H1 (cell line): Measurements from ENCODE around the gene GLB1L2. TPM values are rescaled to one million over a fixed set of nuclear protein-coding genes. Genes with fewer than 3 reads are reported as not detected.

ENCODE experiments used
- CTCF ChIA-PET: fragments of 300-600 bp; sonication (Branson Sonifier 250); formaldehyde crosslinking; loops from one replicate; lab custom pipeline; 2021; ENCODE audit not compliant: partially characterized antibody; lab: Charles Lee
- POLR2A ChIA-PET: fragments of 300-600 bp; sonication (Branson Sonifier 250); formaldehyde crosslinking; loops from one replicate; lab custom pipeline; 2021; ENCODE audit warnings: inconsistent platforms; ENCODE audit not compliant: partially characterized antibody; lab: Charles Lee
- DNase-seq, 2 experiments: peaks; one replicate each; pipeline versions ENCODE4 v3.0.0 to v3.0.0-alpha.2; 2010 to 2022; ENCODE audit warnings: low spot score in 2 of 2, low read depth in 1 of 2, mixed read lengths in 1 of 2
- FAIRE-seq: peaks from 2 replicates; lab custom pipeline; 2011; peaks lifted over from hg19 to GRCh38; lab: Jason Lieb, UNC
- H2AFZ ChIP-seq: 2 replicates; pipeline ENCODE4 v1.8.1; 2012; ENCODE audit warnings: low read length, inconsistent platforms
- H2AK5ac ChIP-seq: 2 replicates; pipeline ENCODE4 v1.6.1; 2013; ENCODE audit warnings: low read depth, low read length
- H2BK120ac ChIP-seq: replicated peaks from 2 replicates; pipeline ENCODE3; 2013; ENCODE audit warnings: low read depth, low read length, inconsistent platforms
- H2BK12ac ChIP-seq: 2 replicates; pipeline ENCODE4 v1.6.1; 2013; ENCODE audit warnings: low read depth, low read length
- H2BK15ac ChIP-seq: 2 replicates; pipeline ENCODE4 v1.6.1; 2013; ENCODE audit warnings: low read length
- H2BK20ac ChIP-seq: 2 replicates; pipeline ENCODE4 v1.6.1; 2013; ENCODE audit warnings: low read length
- H2BK5ac ChIP-seq: 2 replicates; pipeline ENCODE4 v1.6.1; 2013; ENCODE audit warnings: low read depth, low read length
- H3K14ac ChIP-seq: 2 replicates; pipeline ENCODE4 v1.6.1; 2013; ENCODE audit warnings: inconsistent platforms; ENCODE audit not compliant: insufficient read length
- H3K18ac ChIP-seq: 2 replicates; pipeline ENCODE4 v1.6.1; 2013; ENCODE audit warnings: low read length; ENCODE audit errors: extremely low read depth
- H3K23ac ChIP-seq: 2 replicates; pipeline ENCODE4 v1.6.1; 2013; ENCODE audit warnings: inconsistent platforms; ENCODE audit not compliant: insufficient read length
- H3K23me2 ChIP-seq: 2 replicates; pipeline ENCODE4 v1.6.1; 2013; ENCODE audit warnings: low read depth, low read length
- H3K27ac ChIP-seq: 2 replicates; pipeline ENCODE4 v1.6.1; 2011; ENCODE audit warnings: low read depth, low read length, inconsistent platforms
- H3K27me3 ChIP-seq, 4 experiments: replicated peaks in 1 of 4; 1 replicate in 1 of 4; 2 replicates in 3 of 4; pipeline versions ENCODE4 v1.6.1 to v1.8.1; 2011 to 2013; ENCODE audit warnings: low read length in 3 of 4, mild to moderate bottlenecking in 3 of 4, inconsistent platforms in 2 of 4, mixed read lengths in 2 of 4, moderate library complexity in 1 of 4; ENCODE audit not compliant: control insufficient read depth in 3 of 4, insufficient read depth in 3 of 4; ENCODE audit errors: extremely low read depth in 1 of 4
- H3K36me3 ChIP-seq, 4 experiments: 2 replicates each; pipeline versions ENCODE4 v1.6.1 to v1.8.1; 2011 to 2013; ENCODE audit warnings: mild to moderate bottlenecking in 4 of 4, low read length in 3 of 4, moderate library complexity in 2 of 4, control low read depth in 1 of 4, inconsistent platforms in 1 of 4; ENCODE audit not compliant: insufficient read depth in 4 of 4, control insufficient read depth in 2 of 4
- H3K4ac ChIP-seq: replicated peaks from 2 replicates; pipeline ENCODE3; 2013; ENCODE audit warnings: low read length, low read depth, mixed read lengths, inconsistent platforms; ENCODE audit not compliant: insufficient read length
- H3K4me1 ChIP-seq, 4 experiments: replicated peaks in 1 of 4; 1 replicate in 1 of 4; 2 replicates in 3 of 4; pipeline versions ENCODE4 v1.6.1 to v1.8.1; 2011 to 2013; ENCODE audit warnings: low read length in 3 of 4, inconsistent platforms in 2 of 4, mixed read lengths in 1 of 4; ENCODE audit not compliant: insufficient read depth in 4 of 4, control insufficient read depth in 3 of 4
- H3K4me2 ChIP-seq, 2 experiments: 2 replicates each; pipeline versions ENCODE4 v1.6.1 to v1.8.1; 2011 to 2013; ENCODE audit warnings: low read depth in 2 of 2, low read length in 2 of 2, control low read depth in 1 of 2, inconsistent platforms in 1 of 2, mild to moderate bottlenecking in 1 of 2; ENCODE audit not compliant: insufficient read depth in 1 of 2
- H3K4me3 ChIP-seq, 4 experiments: fragments of 200-600, 300-600 bp in 1 of 4; sonication (generic), shearing (Covaris generic), sonication (Bioruptor Twin) in 1 of 4; 2 replicates each; pipeline versions ENCODE4 v1.5.1 to v1.8.1; 2011 to 2016; ENCODE audit warnings: low read length in 4 of 4, low read depth in 3 of 4, control low read depth in 2 of 4, inconsistent platforms in 2 of 4, mild to moderate bottlenecking in 2 of 4, mixed read lengths in 1 of 4, moderate library complexity in 1 of 4; ENCODE audit not compliant: insufficient read depth in 2 of 4; ENCODE audit errors: extremely low read depth in 1 of 4
- H3K56ac ChIP-seq: replicated peaks from 2 replicates; pipeline ENCODE3; 2013; ENCODE audit warnings: low read depth, mild to moderate bottlenecking, mixed read lengths, low read length, inconsistent platforms; ENCODE audit not compliant: insufficient read length
- H3K79me1 ChIP-seq: 2 replicates; pipeline ENCODE4 v1.6.1; 2013; ENCODE audit warnings: low read depth, low read length, control low read depth
- H3K79me2 ChIP-seq, 2 experiments: 2 replicates each; pipeline versions ENCODE4 v1.6.1 to v1.8.1; 2012 to 2013; ENCODE audit warnings: low read length in 2 of 2, mild to moderate bottlenecking in 2 of 2, inconsistent platforms in 1 of 2; ENCODE audit not compliant: insufficient read depth in 2 of 2, control insufficient read depth in 1 of 2
- H3K9ac ChIP-seq, 4 experiments: replicated peaks in 1 of 4; 1 replicate in 1 of 4; 2 replicates in 3 of 4; pipeline versions ENCODE4 v1.6.1 to v1.8.1; 2011 to 2013; ENCODE audit warnings: low read depth in 3 of 4, low read length in 3 of 4, control low read depth in 2 of 4, mild to moderate bottlenecking in 2 of 4, moderate library complexity in 2 of 4, inconsistent platforms in 1 of 4; ENCODE audit errors: extremely low read depth in 1 of 4
- H3K9me3 ChIP-seq, 2 experiments: 2 replicates each; pipeline versions ENCODE4 v1.6.1 to v1.8.1; 2012 to 2013; ENCODE audit warnings: mild to moderate bottlenecking in 2 of 2, moderate library complexity in 2 of 2, control low read depth in 1 of 2, inconsistent platforms in 1 of 2, low read depth in 1 of 2, low read length in 1 of 2, mixed read lengths in 1 of 2; ENCODE audit not compliant: insufficient read depth in 2 of 2
- H4K20me1 ChIP-seq, 2 experiments: replicated peaks in 1 of 2; 2 replicates each; pipeline versions ENCODE3 to v1.8.1; 2011 to 2013; ENCODE audit warnings: inconsistent platforms in 2 of 2, low read length in 2 of 2, mild to moderate bottlenecking in 1 of 2; ENCODE audit not compliant: insufficient read depth in 2 of 2, control insufficient read depth in 1 of 2
- H4K5ac ChIP-seq: 2 replicates; pipeline ENCODE4 v1.6.1; 2013; ENCODE audit warnings: low read length, low read depth, mixed read lengths, inconsistent platforms; ENCODE audit not compliant: insufficient read length
- H4K8ac ChIP-seq: 2 replicates; pipeline ENCODE4 v1.8.0; 2013; ENCODE audit warnings: mild to moderate bottlenecking, moderate library complexity, low read length, inconsistent platforms; ENCODE audit not compliant: insufficient read depth; ENCODE audit errors: extremely low read depth
- H4K91ac ChIP-seq: replicated peaks from 2 replicates; pipeline ENCODE3; 2013; ENCODE audit warnings: low read length, mixed read lengths, inconsistent platforms; ENCODE audit not compliant: insufficient read length
- BACH1 ChIP-seq: IDR thresholded peaks from 2 replicates; pipeline ENCODE4 v1.6.1; 2012; ENCODE audit warnings: low read length, improper control_type of control experiment
- BRCA1 ChIP-seq: IDR thresholded peaks from 2 replicates; pipeline ENCODE4 v1.6.1; 2012; ENCODE audit warnings: low read depth, low read length, improper control_type of control experiment
- CREB1 ChIP-seq: IDR thresholded peaks from 2 replicates; pipeline ENCODE4 v1.6.1; 2012; ENCODE audit warnings: inconsistent platforms
- EZH2 ChIP-seq: fragments of 200-600 bp; sonication (generic); IDR thresholded peaks from 2 replicates; pipeline ENCODE4 v1.7.1; 2012; ENCODE audit warnings: low read depth, mild to moderate bottlenecking, moderate library complexity, low read length, inconsistent platforms; ENCODE audit not compliant: severe bottlenecking
- GTF2F1 ChIP-seq: IDR thresholded peaks from 2 replicates; pipeline ENCODE4 v1.6.1; 2012; ENCODE audit warnings: low read depth, low read length, improper control_type of control experiment, borderline replicate concordance
- NANOG ChIP-seq: IDR thresholded peaks from 2 replicates; pipeline ENCODE4 v1.6.1; 2011; ENCODE audit warnings: low read length, low read depth, mild to moderate bottlenecking, inconsistent platforms; ENCODE audit not compliant: insufficient read depth, poor library complexity, severe bottlenecking
- SIN3A ChIP-seq, 2 experiments: IDR thresholded peaks in 1 of 2; conservative IDR thresholded peaks in 1 of 2; 2 replicates each; pipeline ENCODE4 v1.6.1; 2011 to 2012; ENCODE audit warnings: low read length in 2 of 2, improper control_type of control experiment in 1 of 2, low read depth in 1 of 2, mild to moderate bottlenecking in 1 of 2
- SP4 ChIP-seq: IDR thresholded peaks from 2 replicates; pipeline ENCODE4 v1.6.1; 2012; ENCODE audit warnings: low read length, inconsistent platforms
- WGBS, 2 experiments: shearing (Covaris generic) in 1 of 2; methylation state at CpG; one replicate each; pipeline versions ENCODE4 v1.1.6 to v1.1.7; 2013 to 2015; ENCODE audit warnings: low lambda C conversion rate in 2 of 2, mixed read lengths in 2 of 2, inconsistent platforms in 1 of 2, low coverage in 1 of 2, missing lambda C conversion rate in 1 of 2; ENCODE audit not compliant: insufficient replicate concordance in 2 of 2, insufficient coverage in 1 of 2, insufficient read length in 1 of 2; ENCODE audit errors: extremely low coverage in 1 of 2, missing lambda C conversion rate in 1 of 2; 5-methylcytosine and 5-hydroxymethylcytosine counted together
- polyA plus RNA-seq, 7 experiments: library from polyadenylated mRNA; depleted of rRNA in 3 of 7; stranded (reverse) in 5 of 7; unstranded in 2 of 7; fragments of >200 nt in 5 of 7; fragments of 200-250 nt in 2 of 7; gene quantifications; 1 replicate in 5 of 7; 2 replicates in 1 of 7; 4 replicates in 1 of 7; pipeline versions ENCODE4 v1.2.1 to v1.2.3, GENCODE V29; 2011 to 2013; ENCODE audit warnings: missing spikeins in 2 of 7, mixed read lengths in 2 of 7
- total RNA-seq: library from RNA; stranded (reverse); fragmentation: NEBNext Ultra II Directional; extraction: Animal tissue kit (Norgen Biotek cat#: 25700); gene quantifications from 2 replicates; pipeline ENCODE4 v1.2.1, GENCODE V29; 2021
- TF ChIP-seq, protein P1 (sequence below), 3 experiments: IDR thresholded peaks; 1 replicate in 2 of 3; 2 replicates in 1 of 3; pipeline versions ENCODE4 v1.5.1 to v1.6.1; 2011; ENCODE audit warnings: low read length in 3 of 3, mild to moderate bottlenecking in 3 of 3, inconsistent platforms in 2 of 3, low read depth in 1 of 3, moderate library complexity in 1 of 3; ENCODE audit not compliant: insufficient read depth in 1 of 3; ENCODE audit errors: control extremely low read depth in 1 of 3

The GLB1L2 gene
- total and polyA plus RNA-seq, 2 of the 8 experiments (the other 6 are each of a cell fraction or from before 2014, with no cell fraction given), result 4.4 to 7.9 TPM

DNA sequence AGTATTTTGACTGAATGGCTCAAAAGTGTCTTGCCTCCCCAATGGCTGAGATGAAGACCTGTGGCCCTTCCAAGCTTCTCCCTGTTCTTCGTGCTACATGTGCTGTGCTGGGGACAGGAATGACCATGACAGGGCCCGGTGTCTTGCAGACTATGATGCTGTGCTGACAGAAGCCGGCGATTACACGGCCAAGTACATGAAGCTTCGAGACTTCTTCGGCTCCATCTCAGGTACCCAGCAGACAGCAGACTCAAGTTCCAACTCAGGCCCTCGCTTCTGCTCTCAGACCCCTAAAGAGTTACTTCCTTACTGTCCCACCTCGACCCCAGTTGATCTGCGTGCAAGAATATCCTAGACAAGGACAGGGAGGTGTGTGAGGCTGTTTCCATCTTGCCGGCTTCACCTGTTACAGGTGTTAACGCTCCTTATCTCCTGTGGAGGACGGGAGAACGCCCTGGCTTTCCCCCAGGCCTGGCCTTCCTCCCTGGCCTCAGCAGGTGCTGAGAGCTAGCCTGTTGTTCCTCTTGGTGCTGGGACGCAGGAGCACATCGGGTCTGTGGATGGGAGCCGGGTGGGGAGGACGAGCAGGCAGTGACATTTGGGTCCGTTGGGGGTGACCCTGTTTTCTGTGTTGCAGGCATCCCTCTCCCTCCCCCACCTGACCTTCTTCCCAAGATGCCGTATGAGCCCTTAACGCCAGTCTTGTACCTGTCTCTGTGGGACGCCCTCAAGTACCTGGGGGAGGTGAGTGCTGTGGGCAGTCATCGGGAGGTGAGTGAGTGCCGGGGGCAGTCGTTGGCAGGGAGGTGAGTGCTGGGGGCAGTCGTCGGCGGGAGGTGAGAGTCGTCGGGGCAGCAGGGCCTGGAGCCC, 38.1 kb downstream of the GLB1L2 start:
- H2BK5ac ChIP-seq, result 0 out of 2 replicates have a peak overlapping the region, but pooled peaks have one; percentile 12
- 92% methylated on average over 29 of the region's 30 CpGs; no CpG with 5 or more reads in 1 of the 2 experiments for WGBS, 2 experiments
- no peaks in the 10 kb centered on the region for H3K9me3 ChIP-seq
- H4K91ac ChIP-seq, result no peak overlapping the region
- FAIRE-seq (no peak), DNase-seq (no peak)
- no peak overlapping the region for H2BK20ac ChIP-seq
- no peak overlapping the region for H2BK12ac ChIP-seq
- no peak overlapping the region for H3K14ac ChIP-seq
- H3K4me3 ChIP-seq, result no peak overlapping the region
- no peak overlapping the region for H3K27ac ChIP-seq
- H2AK5ac ChIP-seq, result no peak overlapping the region
- H3K23me2 ChIP-seq, result no peaks in the 10 kb centered on the region
- H3K56ac ChIP-seq, result no peak overlapping the region
- no peaks in the 10 kb centered on the region for H3K79me2 ChIP-seq
- ChIA-PET CTCF (interaction anchor here (1.1 to 1.7 kb wide), 3 partner anchors 56 to 210 kb away, joined by 3 to 5 read pairs (median 3); no protein-coding TSS in a partner anchor), POLR2A (no interaction called here)
- H3K27me3 ChIP-seq, result peaks cover 0 to 1% (median 0%) of the 10 kb centered on the region in 4 experiments; a peak in 3 of 7 replicates
- H2AFZ ChIP-seq, result no peak overlapping the region
- no peak overlapping the region for H3K23ac ChIP-seq
- no peak overlapping the region for H2BK120ac ChIP-seq
- H2BK15ac ChIP-seq, result no peak overlapping the region
- H3K79me1 ChIP-seq, result no peaks in the 10 kb centered on the region
- H4K5ac ChIP-seq, result no peak overlapping the region
- H3K4ac ChIP-seq, result no peak overlapping the region
- peaks cover 0 to 4% (median 0%) of the 10 kb centered on the region in 4 experiments; a peak in 1 of 7 replicates for H3K4me1 ChIP-seq
- no peak overlapping the region for H3K9ac ChIP-seq
- H4K20me1 ChIP-seq, result peaks cover 0 to 3% of the 10 kb centered on the region in 2 experiments
- H3K36me3 ChIP-seq, result no peaks in the 10 kb centered on the region
- 0 out of 2 replicates have a peak overlapping the region, but pooled peaks have one; percentile 4 for H4K8ac ChIP-seq
- no peak overlapping the region for H3K18ac ChIP-seq
- no peak overlapping the region for H3K4me2 ChIP-seq
- TF ChIP-seq BACH1 (no peak), BRCA1 (no peak), SIN3A (conservative IDR thresholded peaks at IDR 0.05 in 1 of 2, IDR thresholded peaks at IDR 0.05 in 1 of 2; ENCODE audit: low read depth in 1 of 2, low read length in 2 of 2) (no peak), EZH2 (no peak), GTF2F1 (no peak), CREB1 (no peak), NANOG (no peak), SP4 (no peak)
- TF ChIP-seq, protein P1, sequence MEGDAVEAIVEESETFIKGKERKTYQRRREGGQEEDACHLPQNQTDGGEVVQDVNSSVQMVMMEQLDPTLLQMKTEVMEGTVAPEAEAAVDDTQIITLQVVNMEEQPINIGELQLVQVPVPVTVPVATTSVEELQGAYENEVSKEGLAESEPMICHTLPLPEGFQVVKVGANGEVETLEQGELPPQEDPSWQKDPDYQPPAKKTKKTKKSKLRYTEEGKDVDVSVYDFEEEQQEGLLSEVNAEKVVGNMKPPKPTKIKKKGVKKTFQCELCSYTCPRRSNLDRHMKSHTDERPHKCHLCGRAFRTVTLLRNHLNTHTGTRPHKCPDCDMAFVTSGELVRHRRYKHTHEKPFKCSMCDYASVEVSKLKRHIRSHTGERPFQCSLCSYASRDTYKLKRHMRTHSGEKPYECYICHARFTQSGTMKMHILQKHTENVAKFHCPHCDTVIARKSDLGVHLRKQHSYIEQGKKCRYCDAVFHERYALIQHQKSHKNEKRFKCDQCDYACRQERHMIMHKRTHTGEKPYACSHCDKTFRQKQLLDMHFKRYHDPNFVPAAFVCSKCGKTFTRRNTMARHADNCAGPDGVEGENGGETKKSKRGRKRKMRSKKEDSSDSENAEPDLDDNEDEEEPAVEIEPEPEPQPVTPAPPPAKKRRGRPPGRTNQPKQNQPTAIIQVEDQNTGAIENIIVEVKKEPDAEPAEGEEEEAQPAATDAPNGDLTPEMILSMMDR (IDR thresholded peaks at IDR 0.05; ENCODE audit: control extremely low read depth in 1 of 3, insufficient read depth in 1 of 3, low read depth in 1 of 3, low read length in 3 of 3), result no peak
